Measurements from ENCODE around the gene RUVBL1.
A peak's percentile ranks its signal among the peaks of the same experiment; 100 is the strongest.

The RUVBL1 gene

GRCh38 chr3:128131897-128132646, 8.5 kb upstream of the RUVBL1 start:
- no peak for DNase-seq

- DNase-seq: no peak
Measured at GRCh38 chr3:128128251-128128650, 4.6 kb upstream of the RUVBL1 start.

- no peak for DNase-seq
Measured at GRCh38 chr3:128127236-128127635, 3.6 kb upstream of the RUVBL1 start.

- DNase-seq: no peak
Measured at GRCh38 chr3:128123156-128123537, 465 bp downstream of the RUVBL1 start.

- no peak for DNase-seq
Measured at GRCh38 chr3:128122013-128122412, 1.6 kb downstream of the RUVBL1 start.

- DNase-seq: no peak
Measured at GRCh38 chr3:128113817-128114794, 9.5 kb downstream of the RUVBL1 start.

- DNase-seq: peak; percentile 83
Measured at GRCh38 chr3:128112357-128112968, 11.1 kb downstream of the RUVBL1 start.

- no peak for DNase-seq
Measured at GRCh38 chr3:128111147-128111546, 12.5 kb downstream of the RUVBL1 start.

- DNase-seq: no peak
Measured at GRCh38 chr3:128107834-128108233, 15.8 kb downstream of the RUVBL1 start.

- no peak for DNase-seq
Measured at GRCh38 chr3:128103136-128103676, 20.4 kb downstream of the RUVBL1 start.

- no peak for DNase-seq
Measured at GRCh38 chr3:128100638-128101037, 23.0 kb downstream of the RUVBL1 start.

- DNase-seq: no peak
Measured at GRCh38 chr3:128100161-128100560, 23.5 kb downstream of the RUVBL1 start.

- no peak for DNase-seq
Measured at GRCh38 chr3:128098234-128098633, 25.4 kb downstream of the RUVBL1 start.

- DNase-seq: peak; percentile 74
Measured at GRCh38 chr3:128095222-128095703, 28.3 kb downstream of the RUVBL1 start.

GRCh38 chr3:128094295-128095151, 29.1 kb downstream of the RUVBL1 start:
- DNase-seq: no peak

- no peak for DNase-seq
Measured at GRCh38 chr3:128091586-128091985, 32.0 kb downstream of the RUVBL1 start.

GRCh38 chr3:128089135-128089534, 34.5 kb downstream of the RUVBL1 start:
- DNase-seq: no peak

- no peak for DNase-seq
Measured at GRCh38 chr3:128084675-128085021, 39.0 kb downstream of the RUVBL1 start.

- no peak for DNase-seq
Measured at GRCh38 chr3:128083980-128084674, 39.5 kb downstream of the RUVBL1 start.

GRCh38 chr3:128083396-128083795, 40.2 kb downstream of the RUVBL1 start:
- DNase-seq: no peak

- no peak for DNase-seq
Measured at GRCh38 chr3:128082546-128082945, 41.1 kb downstream of the RUVBL1 start.
